Measurements from ENCODE around the gene TRIM63.
"Not testable (repeated sequence)": the region's sequence is repeated elsewhere in the genome, so short reads cannot be mapped to it uniquely, and the experiment has no call there.

Gene TRIM63

GRCh38 chr1:26067432-26067911 lies at the start of gene TRIM63:
Gene TRIM63, minus strand, starts transcription at chr1:26067630. Its CDS starts 136 bp downstream, at chr1:26067494.
- DNase-seq, result no peak

DNA sequence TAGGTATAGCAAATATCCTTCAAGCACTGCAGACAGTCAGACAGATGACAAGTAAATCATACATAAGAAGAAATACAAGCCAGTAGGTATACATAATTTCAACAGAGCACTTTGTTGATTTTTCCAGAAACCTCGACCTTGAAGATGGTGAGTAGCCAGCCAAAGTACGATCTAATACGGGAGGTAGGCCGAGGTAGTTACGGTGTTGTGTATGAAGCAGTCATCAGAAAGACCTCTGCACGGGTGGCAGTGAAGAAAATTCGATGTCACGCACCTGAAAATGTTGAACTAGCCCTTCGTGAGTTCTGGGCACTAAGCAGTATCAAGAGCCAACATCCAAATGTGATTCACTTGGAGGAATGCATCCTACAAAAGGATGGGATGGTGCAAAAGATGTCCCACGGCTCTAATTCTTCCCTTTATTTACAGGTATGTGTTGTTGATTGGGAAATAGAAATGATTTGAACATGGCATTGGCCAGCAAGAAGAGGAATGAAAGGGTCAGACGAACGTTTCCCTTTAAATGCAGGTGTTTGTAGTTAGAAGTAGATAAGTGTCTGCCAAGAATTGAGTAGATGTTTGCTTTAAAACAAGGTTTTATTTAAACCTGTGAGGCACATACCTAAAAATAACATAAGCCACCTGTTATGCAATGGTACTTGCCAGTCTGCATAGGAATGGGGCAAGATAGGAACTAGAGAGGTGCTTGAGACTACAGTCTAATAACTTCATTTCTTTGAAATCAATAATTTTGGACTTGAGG lies 46.9 kb upstream of the TRIM63 start:
- no peak for DNase-seq

- peak; percentile 63 for DNase-seq
These were observed 45.0 kb upstream of the TRIM63 start for GRCh38 chr1:26112407-26112775.

- DNase-seq, result peak; percentile 69
These were observed 44.3 kb upstream of the TRIM63 start, which contains the start of gene PDIK1L for GRCh38 chr1:26111530-26112406. Gene PDIK1L, plus strand, starts transcription at chr1:26111824. Its CDS starts 2,485 bp downstream, at chr1:26114309.

DNA sequence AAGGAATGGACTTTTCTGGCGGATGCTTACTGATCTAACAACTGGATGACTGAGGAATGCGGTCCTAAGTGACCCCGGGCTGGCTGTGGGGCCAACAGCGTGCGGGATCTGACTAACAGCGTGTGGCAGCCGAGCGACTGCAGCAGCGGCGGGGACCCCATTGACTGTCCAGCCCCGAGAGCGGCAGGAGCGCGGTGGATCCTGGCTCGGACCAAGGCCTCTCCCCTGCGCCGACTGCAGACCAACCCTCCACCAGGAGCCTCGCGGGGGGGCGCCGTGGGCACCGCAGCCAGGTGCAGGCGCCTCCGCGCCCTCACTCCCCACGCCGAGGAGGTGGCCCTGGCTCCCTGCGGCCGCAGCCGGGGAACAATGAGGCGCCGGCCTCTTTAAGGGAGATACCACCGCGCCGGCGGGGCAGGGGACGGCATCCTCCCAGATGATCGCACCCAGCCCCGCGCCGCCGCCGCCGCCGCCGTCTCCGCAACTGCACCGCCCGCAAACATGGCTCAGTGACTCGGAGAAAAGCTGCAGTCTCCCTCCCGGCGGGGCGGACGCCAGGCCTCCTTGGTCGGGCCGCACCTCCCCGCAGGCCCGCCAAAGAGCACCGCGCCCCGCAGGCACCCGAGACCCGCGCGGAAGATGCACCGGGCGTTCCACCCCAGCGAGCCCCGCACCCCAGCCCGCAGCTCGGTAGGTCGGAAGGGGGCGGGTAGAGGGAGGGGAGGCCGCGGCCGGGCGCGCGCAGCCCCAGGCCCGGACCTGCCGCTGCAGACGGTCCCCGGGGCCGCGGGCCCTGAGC lies 43.5 kb upstream of the TRIM63 start:
- DNase-seq, result peak; percentile 22

GRCh38 chr1:26109229-26110164 lies 42.1 kb upstream of the TRIM63 start:
- DNase-seq, result no peak

DNA sequence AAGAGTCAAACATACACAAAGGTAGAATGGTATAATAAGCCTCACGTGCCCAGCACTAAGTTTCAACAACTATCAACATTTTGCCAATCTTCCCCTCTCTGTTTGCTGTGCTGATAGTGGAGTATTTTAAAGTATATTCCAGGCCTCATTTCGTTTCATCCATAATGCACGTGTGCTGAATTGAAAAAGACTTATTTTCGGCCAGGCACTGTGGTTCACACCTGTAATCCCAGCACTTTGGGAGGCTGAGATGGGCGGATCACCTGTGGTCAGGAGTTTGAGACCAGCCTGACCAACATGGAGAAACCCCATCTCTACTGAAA lies 37.8 kb upstream of the TRIM63 start:
- DNase-seq, result not testable (repeated sequence)

- DNase-seq, result no peak
These were observed 35.1 kb upstream of the TRIM63 start for GRCh38 chr1:26102526-26102925.

DNA sequence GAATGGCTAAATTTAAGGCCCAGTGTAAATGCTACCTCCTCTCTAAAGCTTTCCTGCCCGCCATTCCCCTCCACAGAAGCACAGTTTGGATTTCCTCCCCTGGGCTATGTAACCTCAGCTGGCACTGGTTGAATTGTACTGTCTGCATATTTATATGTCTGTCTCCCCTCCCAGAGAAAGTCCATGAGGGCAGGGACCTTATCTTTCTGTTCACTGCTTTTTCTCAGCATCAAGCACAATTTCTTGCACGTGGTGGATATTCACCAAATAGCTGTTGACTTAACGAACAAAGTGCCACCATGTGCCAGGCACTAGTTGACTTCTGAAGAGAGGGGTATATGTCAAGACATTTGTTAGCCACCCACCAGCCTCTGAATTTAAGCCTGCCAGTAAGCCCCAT lies 34.7 kb upstream of the TRIM63 start:
- no peak for DNase-seq

- DNase-seq, result not testable (repeated sequence)
These were observed 32.8 kb upstream of the TRIM63 start for GRCh38 chr1:26100204-26100603.

GRCh38 chr1:26099780-26100179 lies 32.4 kb upstream of the TRIM63 start:
- no peak for DNase-seq

DNA sequence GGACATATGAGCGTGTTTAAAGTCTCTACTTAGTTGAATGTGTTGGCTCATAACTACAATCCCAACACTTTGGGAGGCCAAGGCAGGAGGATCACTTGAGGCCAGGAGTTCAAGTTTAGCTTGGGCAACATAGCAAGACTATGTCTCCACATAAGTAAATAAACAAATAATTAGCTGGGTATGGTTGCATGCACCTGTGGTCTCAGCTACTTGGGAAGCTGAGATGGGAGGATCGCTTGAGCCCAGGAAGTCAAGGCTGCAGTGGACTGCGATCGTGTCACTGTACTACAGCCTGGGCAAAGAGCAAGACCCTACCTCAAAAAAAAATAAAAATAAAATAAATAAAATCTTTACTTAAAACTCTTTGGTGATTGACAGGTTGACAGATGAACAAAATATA lies 31.2 kb upstream of the TRIM63 start:
- DNase-seq, result no peak

DNA sequence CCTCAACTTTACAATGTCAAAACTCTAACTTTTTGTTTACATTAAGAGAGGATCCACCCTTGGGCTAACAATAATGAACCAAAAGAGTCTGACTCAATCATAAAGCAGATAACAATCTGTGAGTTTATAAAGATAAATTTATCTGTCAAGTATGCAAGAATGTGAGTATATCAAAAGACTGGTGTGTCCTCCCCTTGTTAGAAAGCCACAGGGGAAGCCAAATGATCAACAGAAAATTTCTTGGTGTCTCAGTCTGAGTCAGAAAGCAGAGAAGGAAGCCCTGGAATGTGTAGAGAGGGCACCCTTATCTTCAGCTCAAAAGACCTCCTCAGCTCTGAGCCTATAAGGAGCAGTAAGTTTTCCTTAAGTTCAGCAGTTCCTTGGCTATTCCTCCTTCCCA lies 30.3 kb upstream of the TRIM63 start:
- DNase-seq, result no peak

- no peak for DNase-seq
These were observed 29.0 kb upstream of the TRIM63 start for GRCh38 chr1:26096471-26096870.

DNA sequence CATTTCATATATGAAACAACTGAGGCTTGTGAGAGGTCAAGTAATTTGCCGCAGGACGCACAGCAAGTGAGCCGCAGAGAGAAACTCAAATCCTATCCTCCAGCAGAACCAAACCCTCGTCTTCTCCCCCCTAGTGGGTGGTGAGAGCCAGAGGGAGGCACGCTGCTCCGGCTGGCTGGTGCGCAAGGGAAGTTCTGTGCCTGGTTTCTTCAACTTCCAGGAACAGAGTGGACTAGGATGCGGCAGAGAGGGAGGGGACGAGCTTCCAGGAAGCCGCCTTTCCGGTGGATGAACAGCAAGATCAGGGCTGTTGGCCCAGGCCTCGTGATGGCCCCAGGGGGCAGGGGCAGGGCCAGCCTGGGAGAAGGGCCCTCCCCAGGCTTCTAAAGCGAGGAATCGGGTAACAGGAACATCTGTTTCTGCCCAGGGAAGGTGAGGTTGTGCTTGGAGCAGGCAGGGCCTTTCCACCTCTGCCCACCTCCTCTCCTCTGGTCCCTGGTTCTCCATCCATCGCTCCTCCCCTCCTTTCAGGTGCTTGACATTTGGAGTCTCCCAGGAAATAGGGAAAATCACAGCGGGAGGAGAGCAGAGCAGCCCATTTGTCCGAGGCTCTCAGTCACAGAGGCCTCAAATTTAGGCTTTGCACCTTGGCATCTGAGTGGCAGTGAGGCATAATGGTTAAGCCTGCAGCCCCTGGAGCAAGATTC lies 27.4 kb upstream of the TRIM63 start:
- DNase-seq, result no peak

DNA sequence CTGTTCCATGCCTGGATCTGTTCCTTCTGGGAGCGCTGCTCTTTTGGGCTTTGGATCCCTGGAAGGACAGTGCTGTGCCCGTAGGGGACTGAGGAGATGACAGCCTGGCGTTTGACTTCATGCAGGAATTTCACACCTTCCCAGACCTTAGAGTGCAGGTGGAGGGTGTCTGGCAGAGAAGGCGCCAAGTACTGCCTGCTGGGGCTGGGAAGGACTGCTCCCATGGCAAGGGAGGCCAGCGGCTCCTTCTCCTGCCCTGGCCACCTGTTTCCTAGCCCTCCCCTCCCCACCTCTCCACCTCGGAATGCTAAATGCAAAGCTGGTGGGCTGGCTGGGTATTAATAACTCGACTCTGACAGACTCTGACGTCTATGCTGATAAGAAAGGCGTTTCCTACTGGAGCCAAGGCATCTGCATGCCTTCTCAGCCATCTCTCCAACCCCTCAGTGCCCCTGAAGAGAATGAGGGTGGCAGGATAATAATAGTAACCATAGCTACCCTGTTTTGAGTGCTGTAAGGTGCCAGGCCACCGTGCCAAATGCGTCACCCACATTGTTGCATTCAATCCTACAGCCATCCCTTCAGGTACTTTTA lies 26.7 kb upstream of the TRIM63 start:
- no peak for DNase-seq

GRCh38 chr1:26093569-26093968 lies 26.1 kb upstream of the TRIM63 start:
- not testable (repeated sequence) for DNase-seq

- no peak for DNase-seq
These were observed 25.0 kb upstream of the TRIM63 start for GRCh38 chr1:26092422-26092821.

DNA sequence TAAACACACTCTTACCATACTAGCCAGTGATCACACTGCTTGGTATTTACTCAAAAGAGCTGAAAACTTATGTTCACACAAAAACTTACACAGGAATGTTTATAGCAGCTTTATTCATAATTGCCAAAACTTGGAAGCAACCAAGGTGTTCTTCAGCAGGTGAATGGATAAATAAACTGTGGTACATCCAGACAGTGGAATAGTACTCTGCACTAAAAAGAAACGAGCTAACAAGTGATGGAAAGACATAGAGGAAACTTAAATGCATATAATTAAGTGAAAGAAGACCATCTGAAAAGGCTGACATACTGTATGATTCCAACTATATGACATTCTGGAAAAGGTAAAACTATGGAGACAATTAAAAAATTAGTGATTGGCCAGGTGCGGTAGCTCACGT lies 23.5 kb upstream of the TRIM63 start:
- DNase-seq, result no peak

GRCh38 chr1:26089125-26089524 lies 21.7 kb upstream of the TRIM63 start:
- DNase-seq, result no peak

GRCh38 chr1:26084844-26085243 lies 17.4 kb upstream of the TRIM63 start:
- DNase-seq, result no peak

Data from SHP77 treated with DMSO at 0.1 percent for 48 hours (cell line).